ENCODE data around the gene ACO1. TPM values are rescaled to one million over a fixed set of nuclear protein-coding genes. Genes with fewer than 3 reads are reported as not detected.
A peak's percentile ranks its signal among the peaks of the same experiment; 100 is the strongest.

ACO1 gene
- total and polyA plus RNA-seq, 2 experiments from 2014 or later: 42.1 to 51.5 TPM

DNA sequence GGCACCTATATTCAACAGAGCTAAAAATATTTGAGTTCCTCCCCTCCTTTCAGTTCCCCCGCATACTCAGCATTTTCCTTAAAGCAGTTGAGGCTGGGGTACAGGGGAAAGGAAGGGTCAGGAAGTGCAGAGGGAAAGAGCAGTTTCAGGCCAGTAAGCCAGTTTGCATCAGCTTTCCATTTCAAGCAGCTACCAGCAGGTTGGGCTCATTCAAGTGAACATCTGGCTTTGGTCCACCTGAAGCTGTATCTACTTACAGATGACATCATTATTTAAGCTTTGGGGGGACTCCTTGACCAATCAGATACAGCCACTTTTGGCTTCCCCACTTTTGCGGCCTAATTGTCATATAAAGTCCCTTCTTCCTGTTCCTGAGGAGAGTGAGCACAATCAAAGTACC lies 8.2 kb upstream of the ACO1 start:
- H3K36me3 ChIP-seq: no peaks in the 10 kb centered on the region
- H3K27me3 ChIP-seq: peaks cover 16% of the 10 kb centered on the region
- no peaks in the 10 kb centered on the region for H3K4me1 ChIP-seq (ENCODE audit: low read depth)
- H3K9me3 ChIP-seq (ENCODE audit: low read depth): no peaks in the 10 kb centered on the region
- H3K4me3 ChIP-seq: no peak overlapping the region
- H3K27ac ChIP-seq: no peak overlapping the region
- peak in 1 of 2 donors; percentile 27 for DNase-seq (ENCODE audit: low read depth in 1 of 2, low spot score in 1 of 2)
- TF ChIP-seq, protein P1, sequence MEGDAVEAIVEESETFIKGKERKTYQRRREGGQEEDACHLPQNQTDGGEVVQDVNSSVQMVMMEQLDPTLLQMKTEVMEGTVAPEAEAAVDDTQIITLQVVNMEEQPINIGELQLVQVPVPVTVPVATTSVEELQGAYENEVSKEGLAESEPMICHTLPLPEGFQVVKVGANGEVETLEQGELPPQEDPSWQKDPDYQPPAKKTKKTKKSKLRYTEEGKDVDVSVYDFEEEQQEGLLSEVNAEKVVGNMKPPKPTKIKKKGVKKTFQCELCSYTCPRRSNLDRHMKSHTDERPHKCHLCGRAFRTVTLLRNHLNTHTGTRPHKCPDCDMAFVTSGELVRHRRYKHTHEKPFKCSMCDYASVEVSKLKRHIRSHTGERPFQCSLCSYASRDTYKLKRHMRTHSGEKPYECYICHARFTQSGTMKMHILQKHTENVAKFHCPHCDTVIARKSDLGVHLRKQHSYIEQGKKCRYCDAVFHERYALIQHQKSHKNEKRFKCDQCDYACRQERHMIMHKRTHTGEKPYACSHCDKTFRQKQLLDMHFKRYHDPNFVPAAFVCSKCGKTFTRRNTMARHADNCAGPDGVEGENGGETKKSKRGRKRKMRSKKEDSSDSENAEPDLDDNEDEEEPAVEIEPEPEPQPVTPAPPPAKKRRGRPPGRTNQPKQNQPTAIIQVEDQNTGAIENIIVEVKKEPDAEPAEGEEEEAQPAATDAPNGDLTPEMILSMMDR (IDR thresholded peaks at IDR 0.05; ENCODE audit: low read depth, low read length): no peak

DNA sequence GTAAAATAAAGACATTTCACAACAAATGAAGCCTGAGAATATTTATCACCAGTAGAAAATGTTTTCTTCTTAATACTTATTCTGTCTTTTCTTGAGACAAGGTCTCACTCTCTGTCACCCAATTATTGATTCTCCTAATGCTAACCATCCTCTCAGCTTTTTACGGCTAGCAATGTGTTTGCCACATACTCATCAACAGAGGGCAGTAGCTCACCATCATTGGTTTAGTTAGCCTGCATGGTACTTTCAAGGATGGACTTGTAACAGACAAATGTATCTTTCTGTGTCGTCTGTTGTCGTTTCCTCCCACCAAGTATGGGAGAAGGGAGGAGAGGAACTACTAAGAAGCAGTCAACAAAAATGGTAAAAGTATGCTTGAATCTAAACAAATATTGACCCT lies 5.9 kb upstream of the ACO1 start:
- Histone ChIP-seq H3K4me1 (ENCODE audit: low read depth) (no peaks in the 10 kb centered on the region), H3K4me3 (no peak overlapping the region), H3K27ac (no peak overlapping the region), H3K36me3 (no peaks in the 10 kb centered on the region), H3K27me3 (peaks cover 38% of the 10 kb centered on the region), H3K9me3 (ENCODE audit: low read depth) (no peaks in the 10 kb centered on the region)
- peak; percentile 67 to 85 for DNase-seq (ENCODE audit: low read depth in 1 of 2, low spot score in 1 of 2)
- TF ChIP-seq, protein P1 (IDR thresholded peaks at IDR 0.05; ENCODE audit: low read depth, low read length): peak; percentile 88

DNA sequence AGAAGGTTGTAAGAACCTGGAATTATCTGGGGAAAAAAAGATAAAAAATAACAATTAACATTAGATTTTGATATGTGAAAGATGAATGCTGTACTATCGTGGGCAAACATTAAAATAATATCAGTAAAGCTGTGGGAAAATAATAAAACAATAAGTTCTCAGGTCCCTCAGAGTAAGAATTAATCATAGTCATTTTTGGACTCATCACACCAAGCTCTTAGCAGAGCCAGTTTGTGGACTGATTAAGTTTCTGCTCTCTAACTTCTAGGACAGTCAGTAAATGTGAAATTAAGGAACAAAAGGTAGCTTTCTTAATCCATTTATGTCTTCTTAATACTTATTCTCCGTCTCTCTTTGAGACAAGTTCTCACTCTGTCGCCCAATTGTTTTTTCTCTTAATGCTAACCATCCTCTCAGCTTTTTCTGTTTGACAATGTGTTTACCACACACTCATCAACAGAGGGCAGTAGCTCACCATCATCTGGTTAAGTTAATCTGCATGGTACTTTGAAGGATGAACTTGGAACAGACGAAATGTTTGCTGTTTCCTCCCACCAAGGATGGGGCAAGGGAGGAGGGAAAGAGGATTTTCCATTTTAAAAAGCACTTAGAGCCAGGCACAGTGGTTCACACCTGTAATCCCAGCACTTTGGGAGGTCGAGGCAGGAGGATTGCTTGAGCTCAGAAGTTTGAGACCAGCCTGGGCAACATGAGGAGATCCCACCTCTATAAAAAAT lies 5.3 kb upstream of the ACO1 start:
- H3K4me1 ChIP-seq (ENCODE audit: low read depth): no peaks in the 10 kb centered on the region
- DNase-seq (ENCODE audit: low read depth in 1 of 2, low spot score in 1 of 2): peak; percentile 76 to 90
- no peaks in the 10 kb centered on the region for H3K9me3 ChIP-seq (ENCODE audit: low read depth)
- H3K36me3 ChIP-seq: no peaks in the 10 kb centered on the region
- H3K27ac ChIP-seq: no peak overlapping the region
- no peak overlapping the region for H3K4me3 ChIP-seq
- peaks cover 39% of the 10 kb centered on the region for H3K27me3 ChIP-seq
- TF ChIP-seq, protein P1 (IDR thresholded peaks at IDR 0.05; ENCODE audit: low read depth, low read length): peak; percentile 77

DNA sequence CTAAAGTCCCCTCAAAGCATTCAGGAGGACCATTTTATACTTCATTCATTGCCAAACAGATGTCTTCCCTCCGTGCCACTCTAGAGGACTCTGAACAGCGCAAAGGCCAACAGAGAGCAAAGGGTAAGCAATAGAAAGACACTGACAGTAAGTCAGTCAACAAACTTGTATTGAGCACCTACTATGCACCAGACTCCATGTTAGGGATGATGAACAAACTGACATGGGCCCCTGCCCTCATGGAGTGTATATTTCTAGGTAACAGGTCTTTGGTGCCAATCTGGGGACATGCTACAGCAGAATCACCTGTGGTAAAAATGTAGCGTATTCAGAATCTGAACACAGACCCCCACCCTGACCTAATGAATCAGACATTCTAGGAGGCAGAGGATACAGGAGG lies 3.5 kb upstream of the ACO1 start:
- TF ChIP-seq, protein P1 (IDR thresholded peaks at IDR 0.05; ENCODE audit: low read depth, low read length): no peak
- H3K36me3 ChIP-seq: no peaks in the 10 kb centered on the region

DNA sequence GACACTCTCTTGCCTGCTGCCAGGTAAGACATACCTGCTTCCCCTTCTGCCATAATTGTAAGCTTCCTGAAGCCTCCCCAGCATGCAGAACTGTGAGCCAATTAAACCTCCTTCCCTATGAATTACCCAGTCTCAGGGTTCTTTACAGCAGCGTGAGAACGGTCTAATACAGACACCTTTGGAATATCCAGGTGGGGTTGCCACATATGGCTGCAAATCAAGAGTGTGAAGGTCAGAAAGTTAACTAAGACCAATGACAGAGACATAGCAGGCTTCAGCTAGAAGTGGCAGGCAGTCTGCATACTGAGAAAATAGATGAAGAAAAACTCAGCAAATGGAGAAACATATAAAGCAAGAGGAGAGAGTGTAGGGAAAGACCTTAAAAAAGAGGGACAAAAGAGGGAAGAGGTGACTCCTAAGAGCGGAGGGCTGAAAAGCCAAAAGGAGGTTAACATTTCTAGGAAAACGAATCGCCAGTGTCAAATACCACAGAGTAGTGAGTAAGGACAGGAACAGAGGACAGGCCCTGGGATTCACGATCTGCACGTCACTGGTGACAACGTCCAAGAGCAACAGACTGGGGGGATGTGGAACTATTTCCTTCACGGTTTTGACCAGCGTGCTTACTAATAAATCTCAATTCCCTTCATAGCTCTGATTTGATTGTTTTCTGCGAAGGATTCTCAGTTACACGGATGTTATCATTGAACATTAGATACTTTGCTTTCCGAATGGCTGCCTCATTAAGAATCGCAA lies 1.7 kb upstream of the ACO1 start:
- H3K4me3 ChIP-seq: no peak overlapping the region
- H3K4me1 ChIP-seq (ENCODE audit: low read depth): peaks cover 5% of the 10 kb centered on the region
- H3K9me3 ChIP-seq (ENCODE audit: low read depth): no peaks in the 10 kb centered on the region
- H3K36me3 ChIP-seq: no peaks in the 10 kb centered on the region
- no peak overlapping the region for H3K27ac ChIP-seq
- H3K27me3 ChIP-seq: peaks cover 39% of the 10 kb centered on the region
- TF ChIP-seq, protein P1 (IDR thresholded peaks at IDR 0.05; ENCODE audit: low read depth, low read length): no peak
- no peak for DNase-seq (ENCODE audit: low read depth in 1 of 2, low spot score in 1 of 2)

More for the DNA sequence above, 3.5 kb upstream of the ACO1 start:
- Histone ChIP-seq H3K4me3 (no peak overlapping the region), H3K27me3 (peaks cover 39% of the 10 kb centered on the region), H3K4me1 (ENCODE audit: low read depth) (peaks cover 5% of the 10 kb centered on the region), H3K27ac (no peak overlapping the region), H3K9me3 (ENCODE audit: low read depth) (no peaks in the 10 kb centered on the region)
- DNase-seq (ENCODE audit: low read depth in 1 of 2, low spot score in 1 of 2): no peak
